Suprapubic skin (tissue), 3 donors: ENCODE measurements around the gene LPO.

Experiments used
- CTCF ChIP-seq, 2 donors: fragments of 200-600 bp in 1 of 2; fragments of 450-650 bp in 1 of 2; sonication (generic) in 1 of 2; IDR thresholded peaks; one replicate each; pipeline ENCODE4 v1.5.1; 2016 to 2019; ENCODE audit warnings: antibody characterized with exemption in 2 of 2, mild to moderate bottlenecking in 1 of 2, moderate library complexity in 1 of 2
- EP300 ChIP-seq: sonication (generic); formaldehyde crosslinking; IDR thresholded peaks from one replicate; pipeline ENCODE4 v1.6.1; 2017; ENCODE audit warnings: antibody characterized with exemption
- POLR2A ChIP-seq, 2 donors: fragments of 450-650 bp; IDR thresholded peaks; one replicate each; pipeline ENCODE4 v1.6.1; 2017; ENCODE audit warnings: antibody characterized with exemption in 2 of 2, mild to moderate bottlenecking in 2 of 2, moderate library complexity in 2 of 2

DNA sequence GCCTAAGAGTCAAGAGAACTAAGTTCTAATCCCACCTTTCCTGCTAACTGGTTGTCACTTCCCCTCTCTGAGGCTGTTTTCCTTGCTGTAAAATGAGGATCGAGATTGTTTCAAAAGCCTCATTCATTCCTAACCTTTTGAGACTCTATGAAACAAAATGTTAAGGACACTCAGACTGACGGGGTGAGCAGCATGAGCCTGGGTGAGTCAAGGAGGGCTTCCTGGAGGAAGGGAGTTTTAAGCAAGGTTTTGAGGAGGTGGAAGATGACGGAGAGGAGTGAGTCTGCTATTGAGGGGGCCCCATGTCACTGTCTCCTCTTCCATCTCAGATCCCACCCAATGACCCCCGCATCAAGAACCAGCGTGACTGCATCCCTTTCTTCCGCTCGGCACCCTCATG, 41.8 kb upstream of the LPO start:
- TF ChIP-seq CTCF (IDR thresholded peaks at IDR 0.05) (no peak), POLR2A (IDR thresholded peaks at IDR 0.05) (no peak), EP300 (no peak)
